Endothelial cell of umbilical vein (primary cell): ENCODE data around the gene DPP10. TPM values are rescaled to one million over a fixed set of nuclear protein-coding genes. Genes with fewer than 3 reads are reported as not detected.

ENCODE experiments used
- BruUV-seq: library from RNA; stranded (reverse); fragments of 400-500 nt; replicated peaks from 2 replicates; lab custom pipeline; 2021; lab: Mats Ljungman, UMichigan
- CTCF ChIA-PET: fragments of 300-600, 350-600 bp; sonication (Branson Sonifier 250); formaldehyde crosslinking; loops from one replicate; lab custom pipeline; 2021; ENCODE audit warnings: antibody characterized with exemption, inconsistent platforms; lab: Charles Lee
- POLR2A ChIA-PET: fragments of 300-600, 350-600 bp; sonication (Branson Sonifier 250); formaldehyde crosslinking; loops from one replicate; lab custom pipeline; 2021; ENCODE audit warnings: antibody characterized with exemption, inconsistent platforms; lab: Charles Lee
- DNase-seq: peaks from one replicate; pipeline ENCODE4 v3.0.0-alpha.2; 2011; ENCODE audit warnings: low read depth, low spot score
- FAIRE-seq: peaks from 2 replicates; lab custom pipeline; 2011; peaks lifted over from hg19 to GRCh38; lab: Jason Lieb, UNC
- H2AFZ ChIP-seq: 2 replicates; pipeline ENCODE4 v1.6.0; 2012; ENCODE audit warnings: low read depth, low read length, control low read depth, inconsistent platforms
- H3K27ac ChIP-seq: 2 replicates; pipeline ENCODE4 v1.5.1; 2011; ENCODE audit warnings: low read depth, mild to moderate bottlenecking, control low read depth, low read length, moderate library complexity; ENCODE audit not compliant: insufficient read depth
- H3K27me3 ChIP-seq, 2 experiments: 2 replicates each; pipeline versions ENCODE4 v1.6.0 to v1.6.1; 2011; ENCODE audit warnings: low read length in 2 of 2, mixed read lengths in 1 of 2; ENCODE audit not compliant: control insufficient read depth in 2 of 2, insufficient read depth in 2 of 2
- H3K36me3 ChIP-seq, 2 experiments: 2 replicates in 1 of 2; 3 replicates in 1 of 2; pipeline ENCODE4 v1.5.1; 2011; ENCODE audit warnings: low read length in 2 of 2, mild to moderate bottlenecking in 1 of 2, moderate library complexity in 1 of 2; ENCODE audit not compliant: control insufficient read depth in 2 of 2, insufficient read depth in 2 of 2; ENCODE audit errors: extremely low read depth in 1 of 2
- H3K4me1 ChIP-seq: 3 replicates; pipeline ENCODE4 v1.5.1; 2011; ENCODE audit warnings: mild to moderate bottlenecking, low read length; ENCODE audit not compliant: control insufficient read depth, insufficient read depth; ENCODE audit errors: extremely low read depth
- H3K4me2 ChIP-seq: 2 replicates; pipeline ENCODE4 v1.6.1; 2011; ENCODE audit warnings: low read length, control low read depth, mixed read lengths; ENCODE audit not compliant: insufficient read depth
- H3K4me3 ChIP-seq, 3 experiments: fragments of 200-600 bp in 1 of 3; sonication (generic), shearing (Covaris generic) in 1 of 3; replicated peaks in 1 of 3; 2 replicates each; pipeline ENCODE4 v1.5.1; 2011 to 2016; ENCODE audit warnings: control low read depth in 3 of 3, low read length in 3 of 3, mild to moderate bottlenecking in 2 of 3, inconsistent platforms in 1 of 3, low read depth in 1 of 3, moderate library complexity in 1 of 3; ENCODE audit not compliant: insufficient read depth in 1 of 3
- H3K79me2 ChIP-seq: 2 replicates; pipeline ENCODE4 v1.6.0; 2012; ENCODE audit warnings: low read length, inconsistent platforms; ENCODE audit not compliant: control insufficient read depth, insufficient read depth
- H3K9ac ChIP-seq: replicated peaks from 2 replicates; pipeline ENCODE3; 2011; ENCODE audit warnings: low read length, control low read depth; ENCODE audit not compliant: insufficient read depth; ENCODE audit errors: extremely low read depth
- H3K9me1 ChIP-seq: replicated peaks from 3 replicates; pipeline ENCODE4 v1.6.0; 2011; ENCODE audit warnings: mild to moderate bottlenecking, low read length; ENCODE audit not compliant: control insufficient read depth, insufficient read depth; ENCODE audit errors: extremely low read depth
- H3K9me3 ChIP-seq: replicated peaks from 2 replicates; pipeline ENCODE4 v1.5.1; 2012; ENCODE audit warnings: low read length, inconsistent platforms; ENCODE audit not compliant: control insufficient read depth, insufficient read depth
- H4K20me1 ChIP-seq: replicated peaks from 2 replicates; pipeline ENCODE3; 2011; ENCODE audit warnings: mild to moderate bottlenecking, low read length; ENCODE audit not compliant: control insufficient read depth, insufficient read depth; ENCODE audit errors: extremely low read depth
- EZH2 ChIP-seq: IDR thresholded peaks from 2 replicates; pipeline ENCODE4 v1.6.1; 2012; ENCODE audit warnings: borderline replicate concordance, low read depth, mild to moderate bottlenecking, moderate library complexity, low read length, inconsistent platforms; ENCODE audit not compliant: severe bottlenecking
- FOS ChIP-seq: IDR thresholded peaks from 2 replicates; pipeline ENCODE4 v1.6.1; 2011; ENCODE audit warnings: mild to moderate bottlenecking, low read length, moderate library complexity, borderline replicate concordance; ENCODE audit not compliant: insufficient read depth
- GATA2 ChIP-seq: IDR thresholded peaks from 2 replicates; pipeline ENCODE4 v1.7.0; 2011; ENCODE audit warnings: low read depth, mild to moderate bottlenecking, moderate library complexity, mixed read lengths, low read length; ENCODE audit not compliant: insufficient read length, insufficient read depth
- JUN ChIP-seq: IDR thresholded peaks from 2 replicates; pipeline ENCODE4 v1.6.1; 2011; ENCODE audit warnings: borderline replicate concordance, low read depth; ENCODE audit not compliant: insufficient read length, insufficient read depth
- MYC ChIP-seq: IDR thresholded peaks from one replicate; pipeline ENCODE4 v1.6.1; 2011; ENCODE audit warnings: mild to moderate bottlenecking, low read depth, low read length
- POLR2A ChIP-seq: IDR thresholded peaks from 2 replicates; pipeline ENCODE4 v1.6.1; 2012; ENCODE audit warnings: low read depth, mild to moderate bottlenecking, control low read depth, low read length
- POLR2AphosphoS5 ChIP-seq: IDR thresholded peaks from 2 replicates; pipeline ENCODE4 v1.6.1; 2012; ENCODE audit warnings: low read depth, mild to moderate bottlenecking, control low read depth, low read length, moderate library complexity; ENCODE audit not compliant: insufficient read depth
- dilution Hi-C: fragments of 300-500 bp; cut with MboI; formaldehyde crosslinking; loops from one replicate; pipeline ENCODE4 v1.15.0; 2019; ENCODE audit warnings: low sequenced_read_pairs; ENCODE audit not compliant: extremely low pct_ligation_motif_present
- intact Hi-C: fragments of 100-400 bp; cut with micrococcal nuclease; formaldehyde crosslinking; loops from one replicate; pipeline ENCODE4 v1.10.0; 2022
- polyA plus RNA-seq, 4 experiments: library from polyadenylated mRNA; depleted of rRNA in 3 of 4; stranded (reverse) in 3 of 4; unstranded in 1 of 4; fragments of >200 nt; gene quantifications; 2 replicates each; pipeline versions ENCODE4 v1.2.1 to v1.2.3, GENCODE V29; 2011 to 2012; ENCODE audit warnings: missing spikeins in 1 of 4
- total RNA-seq: library from RNA; stranded (reverse); gene quantifications from 2 replicates; pipeline ENCODE4 v1.2.3, GENCODE V29; 2021
- TF ChIP-seq, protein P1 (sequence below): IDR thresholded peaks from 2 replicates; pipeline ENCODE4 v1.6.1; 2011; ENCODE audit not compliant: insufficient read depth, insufficient read length
- TF ChIP-seq, protein P2 (sequence below), 2 donors: IDR thresholded peaks; 1 replicate in 1 of 2; 2 replicates in 1 of 2; pipeline ENCODE4 v1.5.1; 2011; ENCODE audit warnings: low read length in 2 of 2, mild to moderate bottlenecking in 2 of 2, moderate library complexity in 2 of 2, control low read depth in 1 of 2, inconsistent platforms in 1 of 2, low read depth in 1 of 2; ENCODE audit not compliant: insufficient read depth in 1 of 2; ENCODE audit errors: extremely low read depth in 1 of 2

The DPP10 gene
- total and polyA plus RNA-seq, 2 donors (not counting 3 experiments of a cell fraction or from before 2014, with no cell fraction given): not detected

DNA sequence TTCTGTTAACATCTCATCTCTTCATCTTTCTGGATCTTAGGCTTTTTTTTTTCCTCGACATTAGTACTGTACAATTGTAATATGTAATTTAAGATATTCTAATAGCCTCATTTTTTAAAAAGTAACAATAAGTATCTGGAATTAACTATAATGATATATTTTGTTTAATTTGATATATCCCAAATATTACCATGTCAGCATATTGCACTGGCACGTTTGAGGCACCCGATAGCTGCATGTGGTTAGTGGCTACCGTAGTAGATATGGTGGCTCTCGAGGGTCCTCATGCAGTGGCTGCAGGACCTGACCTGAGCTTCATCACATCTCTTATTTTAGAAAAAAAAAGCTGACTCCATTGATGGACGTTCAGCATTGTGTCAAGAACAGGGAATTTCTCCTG lies 371.9 kb downstream of the DPP10 start:
- no peak for FAIRE-seq
- no TSS peak for BruUV-seq
- dilution Hi-C loops: no loop called here

DNA sequence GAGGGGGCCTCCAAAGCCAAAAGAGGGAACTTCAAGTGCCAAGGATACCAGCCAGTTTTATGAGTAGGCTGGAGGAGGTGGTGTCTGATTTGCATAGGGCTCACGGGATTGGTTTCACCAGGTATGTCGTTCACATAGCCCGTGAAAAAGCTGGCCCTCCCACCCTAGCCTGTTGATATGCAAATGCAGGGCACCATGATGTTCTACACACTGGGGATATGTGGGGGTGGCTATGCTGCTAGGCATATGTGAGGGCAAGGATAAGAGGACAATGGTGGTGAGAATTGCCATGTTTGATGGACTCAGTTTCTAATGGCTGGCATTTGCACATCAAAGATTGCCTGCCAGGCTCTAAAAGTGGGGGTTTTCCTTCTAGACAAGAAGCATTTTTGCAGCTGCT lies 378.6 kb downstream of the DPP10 start:
- H3K9ac ChIP-seq: no peak overlapping the region
- FAIRE-seq (no peak), DNase-seq (no peak)
- no peaks in the 10 kb centered on the region for H4K20me1 ChIP-seq
- TF ChIP-seq, protein P1, sequence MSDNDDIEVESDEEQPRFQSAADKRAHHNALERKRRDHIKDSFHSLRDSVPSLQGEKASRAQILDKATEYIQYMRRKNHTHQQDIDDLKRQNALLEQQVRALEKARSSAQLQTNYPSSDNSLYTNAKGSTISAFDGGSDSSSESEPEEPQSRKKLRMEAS: no peak
- TF ChIP-seq FOS (no peak), POLR2A (no peak), GATA2 (no peak), POLR2AphosphoS5 (no peak), EZH2 (no peak), MYC (no peak), JUN (no peak)
- TF ChIP-seq, protein P2, sequence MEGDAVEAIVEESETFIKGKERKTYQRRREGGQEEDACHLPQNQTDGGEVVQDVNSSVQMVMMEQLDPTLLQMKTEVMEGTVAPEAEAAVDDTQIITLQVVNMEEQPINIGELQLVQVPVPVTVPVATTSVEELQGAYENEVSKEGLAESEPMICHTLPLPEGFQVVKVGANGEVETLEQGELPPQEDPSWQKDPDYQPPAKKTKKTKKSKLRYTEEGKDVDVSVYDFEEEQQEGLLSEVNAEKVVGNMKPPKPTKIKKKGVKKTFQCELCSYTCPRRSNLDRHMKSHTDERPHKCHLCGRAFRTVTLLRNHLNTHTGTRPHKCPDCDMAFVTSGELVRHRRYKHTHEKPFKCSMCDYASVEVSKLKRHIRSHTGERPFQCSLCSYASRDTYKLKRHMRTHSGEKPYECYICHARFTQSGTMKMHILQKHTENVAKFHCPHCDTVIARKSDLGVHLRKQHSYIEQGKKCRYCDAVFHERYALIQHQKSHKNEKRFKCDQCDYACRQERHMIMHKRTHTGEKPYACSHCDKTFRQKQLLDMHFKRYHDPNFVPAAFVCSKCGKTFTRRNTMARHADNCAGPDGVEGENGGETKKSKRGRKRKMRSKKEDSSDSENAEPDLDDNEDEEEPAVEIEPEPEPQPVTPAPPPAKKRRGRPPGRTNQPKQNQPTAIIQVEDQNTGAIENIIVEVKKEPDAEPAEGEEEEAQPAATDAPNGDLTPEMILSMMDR (IDR thresholded peaks at IDR 0.05; ENCODE audit: extremely low read depth in 1 of 2, insufficient read depth in 1 of 2, low read depth in 1 of 2, low read length in 2 of 2): no peak
- H3K36me3 ChIP-seq: no peaks in the 10 kb centered on the region
- CTCF ChIA-PET: no interaction called here
- intact Hi-C loops: no loop called here
- POLR2A ChIA-PET: no interaction called here
- dilution Hi-C loops: no loop called here
- H3K4me3 ChIP-seq: no peak overlapping the region
- H3K9me1 ChIP-seq: no peaks in the 10 kb centered on the region
- BruUV-seq: no TSS peak
- peaks cover 2% of the 10 kb centered on the region for H3K9me3 ChIP-seq
- H3K4me2 ChIP-seq: no peak overlapping the region
- no peaks in the 10 kb centered on the region for H3K79me2 ChIP-seq
- H3K27me3 ChIP-seq: no peaks in the 10 kb centered on the region
- no peaks in the 10 kb centered on the region for H3K4me1 ChIP-seq
- H2AFZ ChIP-seq: no peak overlapping the region
- H3K27ac ChIP-seq: no peak overlapping the region

More for the DNA sequence above, 371.9 kb downstream of the DPP10 start:
- no peak overlapping the region for H2AFZ ChIP-seq
- no peak for DNase-seq
- no peaks in the 10 kb centered on the region for H3K9me1 ChIP-seq
- TF ChIP-seq MYC: no peak
- no peak for TF ChIP-seq FOS
- no peak for TF ChIP-seq EZH2
- TF ChIP-seq, protein P2 (IDR thresholded peaks at IDR 0.05; ENCODE audit: extremely low read depth in 1 of 2, insufficient read depth in 1 of 2, low read depth in 1 of 2, low read length in 2 of 2): no peak
- ChIA-PET POLR2A (no interaction called here), CTCF (no interaction called here)
- no peak overlapping the region for H3K9ac ChIP-seq
- intact Hi-C loops: no loop called here
- no peaks in the 10 kb centered on the region for H4K20me1 ChIP-seq
- H3K36me3 ChIP-seq: no peaks in the 10 kb centered on the region
- no peak overlapping the region for H3K4me3 ChIP-seq
- no peaks in the 10 kb centered on the region for H3K9me3 ChIP-seq
- no peaks in the 10 kb centered on the region for H3K79me2 ChIP-seq
- H3K27ac ChIP-seq: no peak overlapping the region
- no peak overlapping the region for H3K4me2 ChIP-seq
- H3K27me3 ChIP-seq: no peaks in the 10 kb centered on the region
- H3K4me1 ChIP-seq: no peaks in the 10 kb centered on the region
